ENCODE results near the gene CPNE6. TPM values are rescaled to one million over a fixed set of nuclear protein-coding genes. Genes with fewer than 3 reads are reported as not detected.

The CPNE6 gene
- total RNA-seq, 1 experiment from 2014 or later, result not detected

DNA sequence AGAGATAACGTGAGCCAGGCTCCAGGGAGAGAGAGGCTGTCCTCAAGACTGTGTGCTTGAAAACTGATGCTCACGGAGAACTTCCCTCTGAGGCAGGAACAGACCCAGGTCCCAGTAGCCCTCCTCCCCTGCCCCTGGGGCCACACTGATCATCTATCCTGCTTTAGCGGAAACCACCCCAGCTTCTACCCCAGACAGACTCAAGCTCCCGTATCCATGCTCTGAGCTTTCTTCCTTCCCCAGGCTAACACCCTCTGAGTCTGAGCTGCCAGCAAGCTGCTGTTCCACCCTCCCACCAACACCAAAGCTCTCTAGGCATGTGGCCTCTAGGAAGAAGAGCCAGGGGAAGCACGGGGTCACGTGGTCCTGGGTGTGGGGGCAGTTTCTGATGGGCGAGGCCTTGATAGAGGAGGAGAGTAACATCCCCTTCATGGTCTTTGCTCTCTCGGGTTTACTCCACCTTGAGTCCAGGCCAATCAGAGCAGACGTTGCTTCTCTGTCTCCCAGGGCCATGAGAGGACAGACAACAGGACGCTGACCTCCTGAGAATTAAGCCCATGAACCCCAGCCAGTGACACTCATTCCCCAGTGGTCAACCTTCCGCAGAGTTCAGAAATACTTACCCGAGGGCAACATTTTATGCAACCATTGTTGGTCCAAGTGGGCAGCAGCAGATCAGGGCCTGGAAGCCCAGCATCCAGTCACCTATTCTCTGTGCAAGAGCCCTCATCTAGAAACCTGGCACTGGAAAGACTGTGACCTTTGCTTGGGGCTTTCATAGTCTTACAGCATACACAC is 24.1 kb downstream of the CPNE6 start:
- Histone ChIP-seq H2AFZ (ENCODE audit: low read length) (0 out of 2 replicates have a peak overlapping the region, but pooled peaks have one; percentile 97), H3K9ac (ENCODE audit: low read length) (peak overlapping the region; percentile 79), H3K27me3 (ENCODE audit: low read length) (no peaks in the 10 kb centered on the region), H3K4me1 (ENCODE audit: insufficient read depth, low read length) (peaks cover 9% of the 10 kb centered on the region), H3K4me3 (ENCODE audit: low read length) (peak overlapping the region; percentile 83), H3K79me2 (ENCODE audit: low read length) (peaks cover 8% of the 10 kb centered on the region; the same call in 1 of the 2 replicates), H3K27ac (ENCODE audit: low read length) (no peak overlapping the region), H3F3A (ENCODE audit: low read length, unreplicated experiment) (no peaks in the 10 kb centered on the region), H3K36me3 (ENCODE audit: low read depth, low read length) (no peaks in the 10 kb centered on the region), H3K4me2 (ENCODE audit: low read length) (peak overlapping the region; percentile 93), H4K20me1 (ENCODE audit: low read length) (no peaks in the 10 kb centered on the region), H3K9me3 (ENCODE audit: low read length) (no peaks in the 10 kb centered on the region), H3K9me2 (replicated peaks; ENCODE audit: low read length) (no peaks in the 10 kb centered on the region)
- DNase-seq, result no peak
- ChIA-PET CTCF (interaction anchor here (1.4 kb wide), 1 partner anchor 13 kb away, joined by 4 read pairs; no protein-coding TSS in a partner anchor), POLR2A (ENCODE audit: unreplicated experiment) (interaction anchor here (0.6 kb wide), 1 partner anchor 19 kb away, joined by 3 read pairs; the partner anchor contains the start of genes DCAF11 and NRL)
- intact Hi-C loops (cut with micrococcal nuclease), result loop anchor here (2.0 kb wide), 1 partner anchor 45 kb away; the partner anchor contains the start of gene EMC9
- no peak for ATAC-seq
- no TSS peak for BruUV-seq (replicated peaks)
- TF ChIP-seq, protein P1, sequence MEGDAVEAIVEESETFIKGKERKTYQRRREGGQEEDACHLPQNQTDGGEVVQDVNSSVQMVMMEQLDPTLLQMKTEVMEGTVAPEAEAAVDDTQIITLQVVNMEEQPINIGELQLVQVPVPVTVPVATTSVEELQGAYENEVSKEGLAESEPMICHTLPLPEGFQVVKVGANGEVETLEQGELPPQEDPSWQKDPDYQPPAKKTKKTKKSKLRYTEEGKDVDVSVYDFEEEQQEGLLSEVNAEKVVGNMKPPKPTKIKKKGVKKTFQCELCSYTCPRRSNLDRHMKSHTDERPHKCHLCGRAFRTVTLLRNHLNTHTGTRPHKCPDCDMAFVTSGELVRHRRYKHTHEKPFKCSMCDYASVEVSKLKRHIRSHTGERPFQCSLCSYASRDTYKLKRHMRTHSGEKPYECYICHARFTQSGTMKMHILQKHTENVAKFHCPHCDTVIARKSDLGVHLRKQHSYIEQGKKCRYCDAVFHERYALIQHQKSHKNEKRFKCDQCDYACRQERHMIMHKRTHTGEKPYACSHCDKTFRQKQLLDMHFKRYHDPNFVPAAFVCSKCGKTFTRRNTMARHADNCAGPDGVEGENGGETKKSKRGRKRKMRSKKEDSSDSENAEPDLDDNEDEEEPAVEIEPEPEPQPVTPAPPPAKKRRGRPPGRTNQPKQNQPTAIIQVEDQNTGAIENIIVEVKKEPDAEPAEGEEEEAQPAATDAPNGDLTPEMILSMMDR (conservative IDR thresholded peaks at IDR 0.05; ENCODE audit: low read depth, low read length), result no peak
- TF ChIP-seq EZH2phosphoT487 (IDR thresholded peaks at IDR 0.05; ENCODE audit: borderline replicate concordance, low read length) (no peak), EZH2 (IDR thresholded peaks at IDR 0.05; ENCODE audit: low read length, unreplicated experiment) (no peak)

DNA sequence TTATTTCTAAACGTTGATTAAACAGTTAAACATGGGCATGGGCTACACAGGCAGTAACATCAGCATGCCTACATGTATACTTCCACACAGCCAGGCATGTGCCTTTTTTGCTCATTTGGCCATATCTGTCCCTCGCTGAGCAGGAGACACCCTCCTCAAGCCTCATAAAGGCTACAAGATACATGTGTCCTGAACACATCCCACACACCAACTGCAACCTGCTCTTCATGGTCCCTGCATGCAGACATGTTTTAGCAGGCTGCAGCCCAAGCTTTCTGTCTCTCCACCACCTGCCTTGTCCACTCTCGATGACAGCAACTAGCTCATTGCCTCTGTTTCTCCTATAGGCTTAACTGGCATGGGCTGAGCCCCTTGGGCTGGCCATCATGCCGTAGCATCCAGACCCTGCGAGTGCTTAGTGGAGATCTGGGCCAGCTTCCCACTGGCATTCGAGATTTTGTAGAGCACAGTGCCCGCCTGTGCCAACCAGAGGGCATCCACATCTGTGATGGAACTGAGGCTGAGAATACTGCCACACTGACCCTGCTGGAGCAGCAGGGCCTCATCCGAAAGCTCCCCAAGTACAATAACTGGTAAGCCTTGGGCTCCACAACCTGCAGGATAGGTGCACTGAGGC is 25.3 kb downstream of the CPNE6 start:
- POLR2A ChIA-PET (ENCODE audit: unreplicated experiment), result no interaction called here

More for the DNA sequence above, 25.3 kb downstream of the CPNE6 start:
- no TSS peak for BruUV-seq (replicated peaks)
- H3K4me1 ChIP-seq (ENCODE audit: insufficient read depth, low read length), result peaks cover 9% of the 10 kb centered on the region
- no peak overlapping the region for H3K4me2 ChIP-seq (ENCODE audit: low read length)
- no peak for ATAC-seq
- H3K27ac ChIP-seq (ENCODE audit: low read length), result no peak overlapping the region
- intact Hi-C loops (cut with micrococcal nuclease), result no loop called here
- H4K20me1 ChIP-seq (ENCODE audit: low read length), result no peaks in the 10 kb centered on the region
- no peaks in the 10 kb centered on the region for H3K9me2 ChIP-seq (replicated peaks; ENCODE audit: low read length)
- no peaks in the 10 kb centered on the region for H3K36me3 ChIP-seq (ENCODE audit: low read depth, low read length)
- CTCF ChIA-PET, result interaction anchor here (0.6 kb wide), 1 partner anchor 322 kb away, joined by 3 read pairs; no protein-coding TSS in a partner anchor
- H3F3A ChIP-seq (ENCODE audit: low read length, unreplicated experiment), result no peaks in the 10 kb centered on the region
- no peak overlapping the region for H2AFZ ChIP-seq (ENCODE audit: low read length)
- peaks cover 8% of the 10 kb centered on the region; the same call in 1 of the 2 replicates for H3K79me2 ChIP-seq (ENCODE audit: low read length)
- TF ChIP-seq, protein P1 (conservative IDR thresholded peaks at IDR 0.05; ENCODE audit: low read depth, low read length), result no peak
- TF ChIP-seq EZH2 (IDR thresholded peaks at IDR 0.05; ENCODE audit: low read length, unreplicated experiment) (no peak), EZH2phosphoT487 (IDR thresholded peaks at IDR 0.05; ENCODE audit: borderline replicate concordance, low read length) (no peak)
- H3K9ac ChIP-seq (ENCODE audit: low read length), result no peak overlapping the region
- H3K4me3 ChIP-seq (ENCODE audit: low read length), result no peak overlapping the region
- no peaks in the 10 kb centered on the region for H3K27me3 ChIP-seq (ENCODE audit: low read length)
- H3K9me3 ChIP-seq (ENCODE audit: low read length), result no peaks in the 10 kb centered on the region
- DNase-seq, result no peak

Measured in PC-3 (cell line).